ENCODE data around the gene LUM. TPM values are rescaled to one million over a fixed set of nuclear protein-coding genes. Genes with fewer than 3 reads are reported as not detected.

Gene LUM, protein sequence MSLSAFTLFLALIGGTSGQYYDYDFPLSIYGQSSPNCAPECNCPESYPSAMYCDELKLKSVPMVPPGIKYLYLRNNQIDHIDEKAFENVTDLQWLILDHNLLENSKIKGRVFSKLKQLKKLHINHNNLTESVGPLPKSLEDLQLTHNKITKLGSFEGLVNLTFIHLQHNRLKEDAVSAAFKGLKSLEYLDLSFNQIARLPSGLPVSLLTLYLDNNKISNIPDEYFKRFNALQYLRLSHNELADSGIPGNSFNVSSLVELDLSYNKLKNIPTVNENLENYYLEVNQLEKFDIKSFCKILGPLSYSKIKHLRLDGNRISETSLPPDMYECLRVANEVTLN
- 507 TPM for polyA plus RNA-seq (ENCODE audit: insufficient read length)

DNA sequence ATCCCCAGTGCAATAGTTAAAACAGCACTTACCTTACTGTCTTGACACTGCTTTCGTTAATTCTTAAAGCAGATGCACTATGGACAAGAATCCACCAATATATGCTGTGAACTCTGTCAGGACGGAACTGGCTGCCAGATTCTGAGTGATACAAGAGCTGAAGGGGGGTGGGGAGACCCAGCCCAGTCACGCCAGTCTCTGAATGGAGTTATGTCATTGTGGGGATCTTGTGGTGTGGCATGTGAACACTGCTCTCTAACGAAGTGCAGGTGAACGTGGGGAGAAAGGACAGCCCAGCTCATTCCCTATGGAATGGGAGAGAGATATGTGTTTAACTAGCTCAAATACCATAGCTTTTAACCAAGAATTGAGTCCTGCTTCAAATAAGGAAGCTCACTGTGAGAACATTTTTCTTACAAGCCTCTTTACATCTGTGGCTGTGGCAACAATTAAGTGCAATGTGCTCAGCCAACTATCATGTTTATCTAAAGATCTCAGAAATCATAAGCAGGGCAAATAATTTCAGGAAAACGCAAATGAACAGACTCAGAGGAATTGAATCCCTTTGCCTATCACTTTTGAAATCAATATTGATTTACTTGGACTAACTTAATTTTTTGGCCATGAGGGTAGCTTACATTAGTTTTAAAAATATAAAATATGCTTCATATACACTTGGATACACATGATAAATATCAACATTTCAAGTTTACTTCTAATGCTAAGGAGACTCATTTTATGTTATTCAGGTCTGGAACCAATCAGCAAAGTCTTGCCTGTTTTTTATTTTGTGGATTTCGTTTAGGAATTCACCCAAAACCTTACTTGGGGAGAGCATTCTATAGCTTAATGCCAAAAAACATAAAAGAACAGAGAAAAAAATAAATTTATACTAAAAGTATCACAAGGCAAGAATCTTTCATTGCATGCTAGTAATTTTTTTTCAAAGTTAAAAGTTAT lies at the start of gene LUM:
TSS of gene LUM (minus strand) at position 129 of the 960 bp plus-strand sequence. CDS start 2,515 bp downstream, outside the sequence.
- peak; percentile 88 for DNase-seq (ENCODE audit: low read depth)

DNA sequence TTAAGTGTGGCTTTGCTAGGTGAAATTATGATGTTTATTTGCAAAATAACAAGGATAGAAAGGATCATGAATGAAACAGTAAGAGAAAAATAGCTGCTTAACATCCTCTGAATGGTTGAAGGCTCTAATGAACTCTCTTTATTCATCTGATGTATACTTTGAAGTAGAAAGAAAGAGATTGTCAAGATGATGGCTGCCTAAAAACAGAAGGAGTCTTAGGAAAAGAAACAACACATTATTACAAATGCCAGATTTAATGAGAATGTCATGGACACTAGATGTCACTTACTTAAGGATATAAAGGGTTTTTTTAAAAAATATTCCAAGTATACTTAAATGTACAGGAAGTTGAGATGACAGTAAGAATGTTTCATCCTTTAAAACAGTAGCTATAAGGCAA lies 49.7 kb upstream of the LUM start:
- no peak for DNase-seq (ENCODE audit: low read depth)

DNA sequence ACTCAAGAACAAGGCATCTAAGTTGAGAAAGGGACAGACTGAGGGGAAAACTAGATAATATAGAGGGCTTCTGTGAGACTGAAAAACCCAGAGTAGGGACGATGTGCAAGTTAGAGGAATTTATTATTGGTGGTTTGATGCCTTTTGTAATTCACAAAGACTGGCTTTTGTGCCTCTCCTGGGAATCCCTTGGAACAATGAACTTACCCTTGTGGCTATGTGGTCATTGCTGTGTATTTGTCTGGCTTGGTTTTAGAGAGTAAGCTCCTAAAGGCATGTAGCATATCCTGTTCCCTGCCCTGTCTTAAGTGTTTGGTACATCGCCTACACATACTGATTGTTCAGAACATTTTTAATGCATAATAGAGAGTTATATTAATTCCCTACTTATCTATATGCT lies 44.7 kb upstream of the LUM start:
- DNase-seq (ENCODE audit: low read depth): no peak

DNA sequence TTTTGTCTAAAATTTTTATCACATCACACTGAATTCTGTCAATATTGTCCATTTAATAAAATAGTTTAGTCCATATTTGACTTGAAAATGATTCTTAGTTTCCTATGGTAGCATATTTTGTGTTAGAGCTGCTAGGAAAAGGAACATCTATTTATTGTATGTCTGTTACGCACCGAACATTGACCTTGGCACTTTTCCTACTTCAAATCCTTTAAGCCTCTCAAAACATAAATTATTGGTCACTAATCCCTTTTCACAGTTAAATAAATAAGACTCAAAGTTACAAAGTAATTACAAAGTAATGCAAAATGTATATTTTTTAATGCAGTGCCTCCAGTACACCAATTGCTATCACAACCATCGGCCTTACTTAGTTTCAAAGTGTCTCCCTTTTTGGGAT lies 42.8 kb upstream of the LUM start:
- no peak for DNase-seq (ENCODE audit: low read depth)

DNA sequence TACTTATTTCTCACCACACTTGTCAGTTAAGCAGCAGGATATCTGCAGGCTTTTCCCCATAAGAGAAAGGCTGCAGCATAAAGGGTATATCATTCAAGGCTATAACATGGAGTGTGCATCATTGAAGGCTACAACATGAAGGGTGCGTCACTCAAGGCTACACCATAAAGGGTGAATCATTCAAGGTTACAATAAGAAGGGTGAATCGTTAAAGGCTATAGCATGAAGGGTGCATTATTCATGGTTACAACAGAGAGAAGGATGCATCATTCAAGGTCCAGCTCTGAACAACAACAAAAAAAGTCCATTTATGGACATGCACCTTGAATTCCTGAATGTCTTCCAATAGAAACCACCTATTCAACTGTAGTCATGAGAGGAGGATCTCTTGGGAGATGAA lies 32.8 kb upstream of the LUM start:
- no peak for DNase-seq (ENCODE audit: low read depth)

DNA sequence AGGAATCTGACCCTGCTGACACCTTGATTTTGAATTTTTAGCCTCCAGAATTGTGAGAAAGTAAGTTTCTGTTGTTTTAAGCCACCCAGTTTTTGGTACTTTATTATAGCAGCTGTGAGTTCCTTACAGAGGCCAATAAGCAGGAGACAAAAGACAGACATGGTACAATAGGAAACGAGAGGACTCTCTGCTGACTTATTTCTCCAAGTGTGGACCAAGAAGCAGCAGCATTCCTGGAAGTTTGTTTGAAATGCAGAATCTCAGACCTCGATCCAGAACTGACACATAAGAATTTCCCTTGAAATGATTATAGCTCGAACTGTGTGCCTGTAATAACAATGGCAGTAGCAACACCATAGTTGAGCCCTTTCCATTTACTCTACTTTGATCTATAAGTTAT lies 31.9 kb upstream of the LUM start:
- DNase-seq (ENCODE audit: low read depth): no peak

DNA sequence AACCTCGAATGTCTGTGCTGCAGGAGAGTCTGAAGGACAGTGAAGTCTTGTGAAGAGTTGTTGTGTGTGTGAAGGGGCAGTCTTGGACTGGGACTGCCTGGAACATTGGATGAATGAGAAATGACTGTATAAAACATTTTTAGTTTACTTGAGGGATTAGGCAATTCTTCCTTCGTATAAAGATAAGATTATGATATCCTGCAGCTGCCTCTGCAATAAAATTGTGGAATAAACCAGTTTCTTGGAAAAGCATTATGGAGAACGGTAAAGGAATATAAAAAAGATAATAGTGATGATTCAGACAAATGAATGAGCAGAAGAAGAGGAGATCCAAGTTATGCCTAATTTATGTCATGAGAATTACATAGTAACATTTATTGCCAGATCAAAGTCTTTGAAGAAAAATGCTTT lies 30.9 kb upstream of the LUM start:
- DNase-seq (ENCODE audit: low read depth): peak; percentile 43

DNA sequence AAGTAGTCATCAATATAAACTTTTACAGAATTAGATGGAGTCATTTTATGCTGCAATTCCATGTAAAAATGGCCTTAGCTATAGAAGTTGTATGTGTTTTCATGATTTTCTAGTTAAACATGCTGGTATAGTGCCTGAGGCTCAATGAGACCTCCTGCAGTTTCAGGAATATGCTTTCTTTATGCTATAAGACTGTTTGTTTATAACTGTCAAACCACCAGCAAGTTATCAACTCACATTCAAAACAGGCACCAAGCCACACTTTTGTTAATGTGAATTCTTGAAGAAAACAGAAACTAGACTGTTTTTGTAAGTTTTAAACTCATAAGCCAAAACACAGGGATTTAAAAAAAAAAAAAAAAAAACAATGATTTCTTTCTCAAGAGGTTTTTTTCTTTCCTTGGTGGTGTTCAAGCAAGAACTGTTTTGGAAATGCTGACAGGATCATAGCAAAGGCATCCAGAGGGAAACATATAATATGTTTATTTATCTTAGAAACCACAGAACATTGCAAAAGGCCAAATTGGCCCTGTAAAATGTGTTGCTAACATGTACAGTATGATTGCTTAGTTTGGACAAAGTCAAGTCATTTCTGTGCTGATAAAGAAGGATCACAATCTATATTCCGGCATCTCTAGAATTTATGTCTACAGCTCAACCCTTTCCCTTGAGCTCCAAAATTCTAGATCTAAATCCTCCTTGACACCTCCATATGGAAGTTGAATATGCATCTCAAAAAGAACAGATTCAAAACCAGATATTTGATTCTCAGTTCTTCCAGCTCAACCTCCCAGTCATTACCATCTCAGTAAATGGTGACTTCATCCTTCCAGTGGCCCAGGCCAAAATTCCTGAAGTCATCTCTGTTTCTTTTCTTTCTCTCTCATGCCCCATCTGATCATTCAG lies 29.0 kb upstream of the LUM start:
- peak; percentile 89 for DNase-seq (ENCODE audit: low read depth)

DNA sequence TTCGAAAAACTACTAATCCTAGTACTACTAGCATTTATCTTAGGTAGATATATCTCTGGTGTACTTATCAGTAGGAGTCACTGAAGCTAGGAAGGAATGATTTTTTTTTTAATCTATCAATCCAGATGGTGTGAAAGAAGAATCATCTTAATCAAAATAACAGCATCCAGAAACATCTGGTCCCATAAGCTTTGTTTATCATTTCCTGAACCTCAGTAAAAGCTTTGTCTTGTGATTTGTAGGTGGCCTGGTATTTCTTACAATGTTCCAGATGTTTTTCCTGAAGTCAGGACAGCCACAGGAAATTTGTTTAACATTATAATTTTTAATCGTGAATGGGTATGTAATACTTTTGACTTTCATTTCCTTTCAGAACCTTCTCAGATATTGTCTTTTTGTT lies 28.0 kb upstream of the LUM start:
- DNase-seq (ENCODE audit: low read depth): peak; percentile 38

DNA sequence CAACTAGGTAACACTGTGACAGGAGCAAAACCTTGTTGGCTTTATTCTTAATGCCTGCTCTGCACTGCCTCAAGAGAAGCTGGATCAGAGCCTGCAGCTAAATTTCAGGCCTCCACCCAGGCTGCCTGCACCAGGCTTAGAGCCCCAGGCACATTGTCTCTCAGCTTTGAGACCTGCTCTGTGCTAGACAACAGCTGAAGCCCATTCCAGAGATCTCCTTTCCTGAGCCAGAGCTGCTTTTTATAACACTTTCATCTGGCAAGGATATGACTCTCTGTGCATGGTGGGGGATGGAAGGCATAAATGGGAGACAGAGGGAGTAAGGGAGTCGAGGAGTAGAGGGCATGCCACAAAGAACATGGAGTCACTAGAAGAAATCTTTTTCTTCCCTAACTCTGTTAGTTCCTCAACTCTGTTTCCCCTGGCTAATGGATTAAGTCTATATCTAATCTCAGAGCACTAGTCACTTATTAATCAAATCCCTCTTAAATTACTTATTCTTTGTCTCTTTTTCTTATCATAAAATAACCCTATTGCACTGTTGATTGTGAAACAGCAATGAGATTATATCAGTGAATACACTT lies 27.1 kb upstream of the LUM start:
- DNase-seq (ENCODE audit: low read depth): no peak

DNA sequence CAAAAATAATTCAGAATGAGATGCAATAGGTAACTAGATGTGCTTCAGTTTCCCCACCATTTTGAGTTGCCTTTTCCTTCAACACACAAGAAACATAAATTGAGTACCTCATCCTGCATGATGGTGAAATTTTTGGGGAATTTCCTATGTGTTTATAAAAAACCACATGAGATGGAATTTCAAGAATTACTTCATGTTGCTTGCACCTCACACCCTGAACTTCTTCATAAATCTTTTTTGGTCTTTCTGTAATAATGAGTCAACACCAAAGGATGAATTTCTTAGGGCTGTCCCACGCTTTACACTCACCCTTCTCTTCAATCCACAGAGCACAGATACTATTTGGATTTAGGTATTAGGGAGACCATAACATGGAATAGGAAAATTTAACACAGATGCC lies 22.6 kb upstream of the LUM start:
- DNase-seq (ENCODE audit: low read depth): no peak

DNA sequence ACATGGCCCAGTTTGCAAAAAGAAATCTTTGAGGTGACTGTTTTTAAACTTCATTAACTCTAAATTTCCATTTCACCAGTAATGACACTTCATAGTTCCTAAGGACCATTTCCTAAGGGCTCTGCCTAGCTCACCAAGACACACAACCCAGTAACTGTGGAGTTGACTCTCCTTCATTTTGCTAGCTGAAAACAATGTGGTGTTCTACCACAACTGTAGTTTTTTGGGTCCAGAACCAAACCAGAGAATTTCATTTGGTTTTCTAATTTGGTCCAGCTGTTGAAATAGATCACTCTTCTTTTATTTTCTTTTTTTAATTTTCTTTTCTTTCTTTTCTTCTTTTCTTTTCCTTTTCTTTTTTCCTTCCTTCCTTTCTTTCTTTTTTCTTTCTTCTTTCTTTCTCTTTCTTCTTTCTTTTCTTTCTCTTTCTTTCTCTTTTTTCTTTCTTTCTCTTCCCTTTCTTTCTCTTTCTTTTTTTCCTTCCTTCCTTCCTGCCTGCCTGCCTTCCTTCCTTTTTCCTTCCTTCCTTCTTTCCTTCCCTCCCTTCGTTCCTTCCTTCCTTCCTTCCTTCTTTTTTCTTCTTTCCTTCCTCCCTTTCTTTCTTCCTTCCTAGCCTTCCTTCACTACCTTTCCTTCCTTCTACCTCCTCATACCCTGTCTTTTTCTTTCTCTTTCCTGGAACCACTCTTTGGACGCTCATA lies 18.5 kb upstream of the LUM start:
- DNase-seq (ENCODE audit: low read depth): no peak

DNA sequence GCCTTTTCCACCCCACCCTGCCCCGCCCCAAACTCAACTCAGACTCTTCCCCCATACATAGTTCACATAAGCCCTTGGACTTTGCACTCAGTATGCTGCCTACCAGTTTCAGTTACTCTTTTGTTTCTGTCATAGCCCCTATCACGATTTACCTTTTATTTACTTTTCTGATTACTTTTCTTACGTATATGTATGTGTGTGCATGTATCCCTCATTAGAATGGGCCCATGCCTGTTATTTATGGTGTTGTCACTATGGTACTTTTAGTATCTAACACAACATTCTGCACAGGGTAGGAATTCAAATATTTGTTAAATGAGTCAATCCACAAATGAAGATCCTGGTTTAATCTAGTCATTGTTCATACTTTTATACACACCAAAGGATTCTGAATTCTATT lies 16.5 kb upstream of the LUM start:
- DNase-seq (ENCODE audit: low read depth): no peak

DNA sequence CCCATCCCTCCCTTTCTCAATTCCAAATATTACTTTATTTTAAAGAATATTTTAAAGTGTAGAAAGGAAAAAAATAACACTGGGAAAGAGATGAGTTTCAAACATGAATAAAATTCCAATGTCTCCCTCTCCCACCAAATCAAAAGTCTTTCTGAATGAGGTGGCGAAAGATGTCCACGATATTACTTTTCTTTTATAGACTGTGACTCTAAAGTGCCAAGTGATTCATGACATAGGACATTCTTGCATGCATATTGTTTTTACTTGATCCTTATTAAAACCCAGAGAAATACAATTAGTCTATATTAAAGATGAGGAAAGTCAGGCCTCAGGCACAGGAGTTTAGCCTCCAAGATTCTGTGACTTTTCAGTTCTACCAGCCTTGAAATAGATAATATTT lies 16.0 kb upstream of the LUM start:
- no peak for DNase-seq (ENCODE audit: low read depth)

DNA sequence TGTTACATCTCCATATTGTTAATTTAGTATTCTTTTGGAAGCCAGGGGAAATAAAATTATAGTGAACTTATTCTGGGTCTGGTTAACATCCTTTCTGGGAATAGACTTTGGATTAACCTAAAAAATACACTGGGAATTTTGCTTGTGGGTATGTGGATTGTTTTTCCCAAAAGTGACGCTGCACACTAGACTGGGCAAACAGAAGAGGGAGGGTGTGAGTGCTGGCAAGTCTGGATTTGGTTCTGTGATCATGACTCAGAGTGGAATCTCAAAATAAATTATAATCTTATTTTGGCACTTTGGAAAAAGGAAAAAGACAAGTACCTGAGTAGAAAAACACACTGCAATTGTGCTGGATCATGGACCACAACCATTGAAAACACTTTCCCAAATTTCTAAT lies 15.2 kb upstream of the LUM start:
- DNase-seq (ENCODE audit: low read depth): no peak

DNA sequence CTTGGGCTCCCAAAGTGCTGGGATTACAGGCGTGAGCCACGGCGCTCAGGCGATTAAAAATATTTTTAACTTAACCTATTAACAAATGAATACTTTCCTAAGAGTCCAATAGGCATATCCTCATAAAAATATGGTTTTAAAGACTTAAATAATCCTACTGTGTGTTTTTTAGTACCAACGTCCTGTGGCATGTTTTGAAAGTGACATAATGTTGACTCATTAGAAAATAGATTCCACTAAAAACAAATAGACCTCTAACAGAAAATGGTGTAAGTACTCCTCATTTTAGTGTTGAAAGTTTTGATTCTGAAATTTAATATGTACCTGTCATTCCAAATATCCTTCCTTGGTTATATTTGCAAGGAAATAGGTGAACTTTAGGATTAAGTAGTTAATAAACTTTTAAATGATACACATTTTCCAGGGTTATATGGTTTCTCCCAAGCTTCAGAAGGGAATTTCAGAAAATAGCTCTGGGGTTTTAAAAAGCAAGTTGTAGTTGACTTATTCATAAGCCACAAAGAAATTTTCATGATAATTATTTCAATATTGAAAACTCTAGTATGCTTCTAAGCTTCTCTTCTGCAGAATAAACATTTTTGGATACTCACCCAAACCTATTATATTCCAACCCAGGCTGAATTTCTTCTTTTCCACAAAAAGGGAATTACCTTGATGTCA lies 12.1 kb upstream of the LUM start:
- no peak for DNase-seq (ENCODE audit: low read depth)

DNA sequence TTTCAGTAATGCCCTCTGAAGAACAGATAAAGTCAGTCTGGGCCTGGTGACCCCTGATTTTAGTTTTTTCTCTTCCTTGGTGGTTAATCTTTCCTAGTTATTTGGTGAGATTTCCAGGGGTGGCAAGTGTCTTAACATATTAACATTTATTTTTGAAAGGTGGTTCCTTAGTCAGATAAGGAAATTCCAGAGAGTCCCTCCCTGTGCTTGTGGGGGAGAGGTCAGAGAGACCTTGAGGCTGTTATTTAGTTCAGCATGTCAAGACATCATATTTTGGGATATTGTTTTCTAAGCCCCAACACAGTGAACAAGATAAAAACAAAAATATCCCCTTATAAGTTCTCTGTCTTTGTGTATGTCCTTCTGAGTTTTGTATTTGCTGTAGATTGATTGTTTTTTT lies 9.5 kb upstream of the LUM start:
- no peak for DNase-seq (ENCODE audit: low read depth)

DNA sequence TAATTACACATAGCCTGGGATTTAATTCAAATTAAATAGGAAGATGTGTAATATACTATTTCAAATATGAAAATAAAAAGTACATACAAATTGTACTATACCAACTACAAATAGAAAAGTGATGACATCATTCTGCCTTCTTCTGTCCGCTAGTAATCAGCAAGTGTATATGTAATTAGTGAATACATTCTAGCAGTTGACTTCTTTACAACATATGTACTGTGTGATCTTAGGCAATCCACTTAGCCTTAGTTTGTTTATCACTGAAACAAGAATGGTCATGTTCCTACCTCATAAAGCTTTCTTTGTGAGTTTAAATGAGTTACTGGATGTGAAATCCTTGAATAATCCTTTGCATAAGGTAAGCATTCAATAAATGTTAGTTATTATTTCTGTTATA lies 7.8 kb upstream of the LUM start:
- DNase-seq (ENCODE audit: low read depth): no peak

DNA sequence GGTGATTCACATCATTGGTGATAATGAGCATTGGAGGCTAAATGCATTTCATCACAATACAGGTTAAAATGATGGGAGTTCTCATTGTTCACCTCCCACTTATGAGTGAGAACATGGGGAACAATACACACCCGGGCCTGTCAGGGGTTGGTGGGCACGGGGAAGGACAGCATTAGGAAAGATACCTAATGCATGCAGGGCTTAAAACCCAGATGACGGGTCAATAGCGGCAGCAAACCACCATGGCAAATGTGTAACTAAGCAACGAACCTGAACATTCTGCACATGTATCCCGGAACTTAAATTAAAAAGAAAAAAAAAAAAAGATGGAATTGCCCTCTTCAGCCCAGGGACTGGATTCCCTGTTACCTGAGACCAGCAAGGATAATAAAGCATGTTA lies 2.3 kb upstream of the LUM start:
- no peak for DNase-seq (ENCODE audit: low read depth)

DNA sequence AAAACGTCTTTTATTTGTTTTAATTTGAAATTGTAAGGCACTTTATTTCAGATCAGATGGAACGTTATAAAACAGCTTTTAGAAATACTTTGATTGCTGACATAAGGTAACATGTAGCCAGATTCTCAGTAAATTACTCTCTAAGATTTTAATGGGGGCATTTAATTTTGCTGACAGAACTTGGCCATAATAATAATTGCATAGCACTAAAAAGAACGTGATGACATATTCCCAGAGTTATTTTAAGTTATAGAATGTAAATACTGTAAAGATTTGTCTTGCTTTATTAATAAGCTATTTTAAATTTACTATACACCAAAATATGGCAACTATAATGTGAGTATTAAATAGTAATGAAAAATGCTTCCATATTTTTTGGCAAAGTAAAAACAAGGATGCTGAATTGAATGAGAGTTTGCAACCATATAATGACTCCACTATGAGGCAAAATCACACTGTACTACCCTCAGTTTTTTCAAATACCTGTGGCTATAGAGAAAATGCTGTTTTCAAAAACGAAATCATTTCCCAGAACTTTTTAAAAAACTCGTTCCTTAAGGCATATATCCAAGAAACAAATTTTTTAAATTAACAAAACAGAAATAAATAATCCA lies 876 bp downstream of the LUM start:
- DNase-seq (ENCODE audit: low read depth): no peak
